Measurements from ENCODE around the gene SLC5A11. TPM values are rescaled to one million over a fixed set of nuclear protein-coding genes. Genes with fewer than 3 reads are reported as not detected.

Gene SLC5A11
- total and polyA plus RNA-seq, 2 of the 13 experiments (the other 11 are each of a cell fraction or from before 2014, with no cell fraction given) = 1.2 to 3.3 TPM

- TF ChIP-seq FIP1L1 (IDR thresholded peaks at IDR 0.05; ENCODE audit: borderline replicate concordance, insufficient read depth, low read depth, low read length) (no peak), ZNF556 (CRISPR knock-in tag; IDR thresholded peaks at IDR 0.05; ENCODE audit: borderline replicate concordance) (0 out of 2 replicates have a peak, but pooled peaks have one; percentile 75), HNF4G (IDR thresholded peaks at IDR 0.05; ENCODE audit: borderline replicate concordance, low read depth, low read length) (no peak), HNF4G (CRISPR knock-in tag; IDR thresholded peaks at IDR 0.05; ENCODE audit: borderline replicate concordance, low read depth) (0 out of 2 replicates have a peak, but pooled peaks have one; percentile 39), SOX5 (CRISPR knock-in tag; IDR thresholded peaks at IDR 0.05; ENCODE audit: borderline replicate concordance) (peak; percentile 65; the same call in 1 of the 2 replicates), RFXANK (CRISPR knock-in tag; IDR thresholded peaks at IDR 0.05) (peak; percentile 79; the same call in 1 of the 2 replicates), ZNF337 (CRISPR knock-in tag; IDR thresholded peaks at IDR 0.05; ENCODE audit: borderline replicate concordance, low read depth) (no peak; the same call in 1 of the 2 replicates), ZNF496 (CRISPR knock-in tag; IDR thresholded peaks at IDR 0.05; ENCODE audit: insufficient replicate concordance) (no peak), NFYC (CRISPR knock-in tag; IDR thresholded peaks at IDR 0.05) (peak; percentile 56), MYC (CRISPR knock-in tag; IDR thresholded peaks at IDR 0.05; ENCODE audit: borderline replicate concordance) (peak; percentile 35; the same call in 1 of the 2 replicates), SP140L (CRISPR knock-in tag; IDR thresholded peaks at IDR 0.05; ENCODE audit: borderline replicate concordance) (peak; percentile 98; the same call in 1 of the 2 replicates), KMT2B (CRISPR knock-in tag; IDR thresholded peaks at IDR 0.05) (peak; percentile 75), JDP2 (CRISPR knock-in tag; IDR thresholded peaks at IDR 0.05; ENCODE audit: borderline replicate concordance) (peak; percentile 68; the same call in 1 of the 2 replicates), ZNF557 (CRISPR knock-in tag; IDR thresholded peaks at IDR 0.05) (peak; percentile 99), E2F2 (CRISPR knock-in tag; IDR thresholded peaks at IDR 0.05; ENCODE audit: borderline replicate concordance) (no peak; the same call in 1 of the 2 replicates), RORA (CRISPR knock-in tag; IDR thresholded peaks at IDR 0.05) (no peak), ZNF562 (CRISPR knock-in tag; IDR thresholded peaks at IDR 0.05; ENCODE audit: borderline replicate concordance) (no peak), ZNF121 (CRISPR knock-in tag; IDR thresholded peaks at IDR 0.05) (0 out of 2 replicates have a peak, but pooled peaks have one; percentile 28), ZNF280B (CRISPR knock-in tag; IDR thresholded peaks at IDR 0.05; ENCODE audit: borderline replicate concordance) (peak; percentile 76; the same call in 1 of the 2 replicates), AKAP8 (CRISPR knock-in tag; IDR thresholded peaks at IDR 0.05) (no peak), ZNF205 (CRISPR knock-in tag; IDR thresholded peaks at IDR 0.05) (peak; percentile 87), ZNF891 (CRISPR knock-in tag; IDR thresholded peaks at IDR 0.05) (peak; percentile 84; the same call in 1 of the 2 replicates), NONO (IDR thresholded peaks at IDR 0.05) (no peak), NONO (CRISPR knock-in tag; conservative IDR thresholded peaks at IDR 0.05) (no peak)
- TF ChIP-seq, protein P1, sequence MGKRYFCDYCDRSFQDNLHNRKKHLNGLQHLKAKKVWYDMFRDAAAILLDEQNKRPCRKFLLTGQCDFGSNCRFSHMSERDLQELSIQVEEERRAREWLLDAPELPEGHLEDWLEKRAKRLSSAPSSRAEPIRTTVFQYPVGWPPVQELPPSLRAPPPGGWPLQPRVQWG (CRISPR knock-in tag; IDR thresholded peaks at IDR 0.05; ENCODE audit: borderline replicate concordance, low read depth) = no peak
- TF ChIP-seq, protein P2, sequence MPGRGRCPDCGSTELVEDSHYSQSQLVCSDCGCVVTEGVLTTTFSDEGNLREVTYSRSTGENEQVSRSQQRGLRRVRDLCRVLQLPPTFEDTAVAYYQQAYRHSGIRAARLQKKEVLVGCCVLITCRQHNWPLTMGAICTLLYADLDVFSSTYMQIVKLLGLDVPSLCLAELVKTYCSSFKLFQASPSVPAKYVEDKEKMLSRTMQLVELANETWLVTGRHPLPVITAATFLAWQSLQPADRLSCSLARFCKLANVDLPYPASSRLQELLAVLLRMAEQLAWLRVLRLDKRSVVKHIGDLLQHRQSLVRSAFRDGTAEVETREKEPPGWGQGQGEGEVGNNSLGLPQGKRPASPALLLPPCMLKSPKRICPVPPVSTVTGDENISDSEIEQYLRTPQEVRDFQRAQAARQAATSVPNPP (CRISPR knock-in tag; IDR thresholded peaks at IDR 0.05) = no peak; the same call in 1 of the 2 replicates
Measured at GRCh38 chr16:24858219-24859041, 12.7 kb downstream of the SLC5A11 start (continued).

All from HepG2 (cell line).